HepG2 (cell line): Measurements from ENCODE around the gene KHK. TPM values are rescaled to one million over a fixed set of nuclear protein-coding genes. Genes with fewer than 3 reads are reported as not detected.

Source experiments
- ARHGAP35 ChIP-seq: sonication (generic); formaldehyde crosslinking; IDR thresholded peaks from 2 replicates; pipeline ENCODE4 v1.9.0; 2022; ENCODE audit warnings: mild to moderate bottlenecking, inconsistent platforms, moderate library complexity, missing genetic modification reagents, borderline replicate concordance
- ARNT2 ChIP-seq: sonication (generic); formaldehyde crosslinking; IDR thresholded peaks from 2 replicates; pipeline ENCODE4 v1.8.0; 2022; ENCODE audit warnings: mild to moderate bottlenecking, low read depth, missing genetic modification reagents, moderate library complexity
- ELF1 ChIP-seq: sonication (generic); formaldehyde crosslinking; IDR thresholded peaks from 2 replicates; pipeline ENCODE4 v1.4.0; 2020; ENCODE audit warnings: missing genetic modification reagents
- FOXK2 ChIP-seq: fragments of 450-650 bp; IDR thresholded peaks from 2 replicates; pipeline ENCODE4 v1.6.1; 2016
- GATAD2A ChIP-seq: IDR thresholded peaks from 2 replicates; pipeline ENCODE4 v1.6.1; 2016
- IKZF5 ChIP-seq: IDR thresholded peaks from 2 replicates; pipeline ENCODE4 v1.6.1; 2018; ENCODE audit warnings: missing genetic modification reagents, mild to moderate bottlenecking, missing compliant biosample characterization
- KDM5A ChIP-seq: fragments of 200-600 bp; sonication (generic); IDR thresholded peaks from 2 replicates; pipeline ENCODE4 v1.7.0; 2018; ENCODE audit warnings: antibody characterized with exemption, mild to moderate bottlenecking, low read length, borderline replicate concordance
- LBX2 ChIP-seq: sonication (generic); formaldehyde crosslinking; IDR thresholded peaks from 2 replicates; pipeline ENCODE4 v1.5.0; 2020; ENCODE audit warnings: missing genetic modification reagents, mild to moderate bottlenecking, borderline replicate concordance
- PBX3 ChIP-seq: sonication (generic); formaldehyde crosslinking; IDR thresholded peaks from 2 replicates; pipeline ENCODE4 v1.8.1; 2023; ENCODE audit warnings: missing genetic modification reagents, inconsistent platforms, borderline replicate concordance
- SALL1 ChIP-seq: sonication (generic); formaldehyde crosslinking; IDR thresholded peaks from 2 replicates; pipeline ENCODE4 v1.8.0; 2022; ENCODE audit warnings: mild to moderate bottlenecking, missing genetic modification reagents
- THAP11 ChIP-seq: IDR thresholded peaks from 2 replicates; pipeline ENCODE4 v1.6.1; 2016; ENCODE audit warnings: missing biosample characterization, missing genetic modification reagents
- UBTF ChIP-seq: sonication (generic); formaldehyde crosslinking; IDR thresholded peaks from 2 replicates; pipeline ENCODE4 v1.4.0; 2020; ENCODE audit warnings: mild to moderate bottlenecking, missing genetic modification reagents
- YY1 ChIP-seq: IDR thresholded peaks from 2 replicates; pipeline ENCODE4 v1.6.1; 2011; ENCODE audit warnings: low read length, low read depth, moderate library complexity, mild to moderate bottlenecking; ENCODE audit not compliant: insufficient read depth, insufficient replicate concordance
- ZBED4 ChIP-seq: sonication (generic); formaldehyde crosslinking; IDR thresholded peaks from 2 replicates; pipeline ENCODE4 v1.4.0; 2020; ENCODE audit warnings: missing genetic modification reagents, borderline replicate concordance
- ZNF543 ChIP-seq: sonication (generic); formaldehyde crosslinking; IDR thresholded peaks from 2 replicates; pipeline ENCODE4 v1.4.0; 2020; ENCODE audit warnings: mild to moderate bottlenecking, missing genetic modification reagents
- ZNF644 ChIP-seq: IDR thresholded peaks from 2 replicates; pipeline ENCODE4 v1.6.1; 2016; ENCODE audit warnings: low read depth
- ZNF7 ChIP-seq: IDR thresholded peaks from 2 replicates; pipeline ENCODE4 v1.6.1; 2016; ENCODE audit warnings: missing biosample characterization, missing genetic modification reagents
- ZNF772 ChIP-seq: sonication (generic); formaldehyde crosslinking; IDR thresholded peaks from 2 replicates; pipeline ENCODE4 v1.5.0; 2020; ENCODE audit warnings: mild to moderate bottlenecking, missing genetic modification reagents
- ZNF883 ChIP-seq: sonication (generic); formaldehyde crosslinking; IDR thresholded peaks from 2 replicates; pipeline ENCODE4 v1.5.1; 2020; ENCODE audit warnings: mild to moderate bottlenecking, missing genetic modification reagents; ENCODE audit errors: not compliant biosample characterization
- polyA plus RNA-seq, 8 experiments: library from polyadenylated mRNA; depleted of rRNA in 3 of 8; stranded (reverse) in 7 of 8; unstranded in 1 of 8; fragments of >200 nt; fragmentation: Illumina TruSeq in 4 of 8; extraction: Trizol in 4 of 8; gene quantifications; 2 replicates each; pipeline versions ENCODE4 v1.2.1 to v1.2.3, GENCODE V29; 2011 to 2016; ENCODE audit warnings: low read depth in 4 of 8, missing spikeins in 1 of 8, mixed read lengths in 1 of 8; ENCODE audit not compliant: insufficient read depth in 1 of 8
- total RNA-seq, 5 experiments: library from RNA; depleted of rRNA; stranded (reverse); fragments of >200 nt; fragmentation: Illumina TruSeq; extraction: Trizol; gene quantifications; 2 replicates each; pipeline ENCODE4 v1.2.3, GENCODE V29; 2016; ENCODE audit warnings: low read depth in 1 of 5

KHK gene
- total and polyA plus RNA-seq, 2 of the 13 experiments (the other 11 are each of a cell fraction or from before 2014, with no cell fraction given), result 40.9 to 99.2 TPM

GRCh38 chr2:27095745-27096651, 9.4 kb downstream of the KHK start (continued):
- TF ChIP-seq ZNF883 (CRISPR knock-in tag), result peak; percentile 90
- peak; percentile 79 for TF ChIP-seq ARNT2 (CRISPR knock-in tag)
- TF ChIP-seq LBX2, result peak; percentile 59; the same call in 1 of the 2 replicates
- 0 out of 2 replicates have a peak, but pooled peaks have one; percentile 48 for TF ChIP-seq PBX3
- 0 out of 2 replicates have a peak, but pooled peaks have one; percentile 8 for TF ChIP-seq ZNF7 (CRISPR knock-in tag)
- TF ChIP-seq ZNF644 (CRISPR knock-in tag), result peak; percentile 88; the same call in 1 of the 2 replicates
- peak; percentile 99 for TF ChIP-seq SALL1 (CRISPR knock-in tag)
- peak; percentile 80 for TF ChIP-seq YY1
- peak; percentile 45; the same call in 1 of the 2 replicates for TF ChIP-seq ARHGAP35
- peak; percentile 32; the same call in 1 of the 2 replicates for TF ChIP-seq ELF1
- peak; percentile 97 for TF ChIP-seq IKZF5 (CRISPR knock-in tag)
- no peak for TF ChIP-seq KDM5A
- peak; percentile 81; the same call in 1 of the 2 replicates for TF ChIP-seq FOXK2
- TF ChIP-seq THAP11 (CRISPR knock-in tag), result peak; percentile 96
- peak; percentile 78 for TF ChIP-seq UBTF (CRISPR knock-in tag)
- peak; percentile 88 for TF ChIP-seq ZNF772
- peak; percentile 92; the same call in 1 of the 2 replicates for TF ChIP-seq ZBED4 (CRISPR knock-in tag)
- TF ChIP-seq ZNF543 (CRISPR knock-in tag), result peak; percentile 53; the same call in 1 of the 2 replicates
- peak; percentile 100 for TF ChIP-seq GATAD2A (CRISPR knock-in tag)
